Neural progenitor cell (in vitro differentiated cells): ENCODE data around the gene ATG9B. TPM values are rescaled to one million over a fixed set of nuclear protein-coding genes. Genes with fewer than 3 reads are reported as not detected.

Source experiments
- DNase-seq: peaks from one replicate; pipeline ENCODE4 v3.0.0-alpha.2; 2016; ENCODE audit warnings: low spot score
- H2AFZ ChIP-seq: fragments of 200-600 bp; sonication (generic); replicated peaks from 2 replicates; pipeline ENCODE4 v1.6.1; 2016; ENCODE audit warnings: antibody characterized with exemption
- H3F3A ChIP-seq: fragments of 200-600 bp; sonication (generic); 2 replicates; pipeline ENCODE4 v1.6.1; 2016; ENCODE audit warnings: antibody characterized with exemption, low read depth
- H3K27ac ChIP-seq: fragments of 200-600 bp; sonication (generic); 2 replicates; pipeline ENCODE4 v1.5.1; 2016; ENCODE audit warnings: mild to moderate bottlenecking
- H3K27me3 ChIP-seq: fragments of 200-600 bp; sonication (generic); 2 replicates; pipeline ENCODE4 v1.6.1; 2016; ENCODE audit warnings: mild to moderate bottlenecking, moderate library complexity
- H3K36me3 ChIP-seq: fragments of 200-600 bp; sonication (generic); 2 replicates; pipeline ENCODE4 v1.5.1; 2016
- H3K4me1 ChIP-seq: fragments of 200-600 bp; sonication (generic); 2 replicates; pipeline ENCODE4 v1.6.1; 2016; ENCODE audit warnings: mixed run types
- H3K4me2 ChIP-seq: fragments of 200-600 bp; sonication (generic); 2 replicates; pipeline ENCODE4 v1.6.1; 2016
- H3K4me3 ChIP-seq: fragments of 200-600 bp; sonication (generic); 2 replicates; pipeline ENCODE4 v1.5.1; 2016
- H3K79me2 ChIP-seq: fragments of 200-600 bp; sonication (generic); 2 replicates; pipeline ENCODE4 v1.6.1; 2016; ENCODE audit warnings: low read depth
- H3K9ac ChIP-seq: fragments of 200-600 bp; sonication (generic); 2 replicates; pipeline ENCODE4 v1.6.1; 2016
- H3K9me3 ChIP-seq: fragments of 200-600 bp; sonication (generic); 2 replicates; pipeline ENCODE4 v1.5.1; 2016; ENCODE audit warnings: low read depth
- H4K20me1 ChIP-seq: fragments of 200-600 bp; sonication (generic); 2 replicates; pipeline ENCODE4 v1.6.1; 2016; ENCODE audit warnings: low read depth
- H3K27ac Mint-ChIP-seq: 3 replicates; pipeline ENCODE4 v1.8.0; 2021; ENCODE audit warnings: mixed read lengths
- H3K27me3 Mint-ChIP-seq: 2 replicates; pipeline ENCODE4 v1.8.0; 2022; ENCODE audit warnings: low read depth, mild to moderate bottlenecking, inconsistent platforms, moderate library complexity, mixed read lengths; ENCODE audit not compliant: insufficient read depth
- H3K36me3 Mint-ChIP-seq: 3 replicates; pipeline ENCODE4 v1.8.0; 2021; ENCODE audit warnings: mixed read lengths
- H3K4me1 Mint-ChIP-seq: 3 replicates; pipeline ENCODE4 v1.8.0; 2021; ENCODE audit warnings: mixed read lengths
- H3K4me3 Mint-ChIP-seq: 3 replicates; pipeline ENCODE4 v1.8.0; 2021; ENCODE audit warnings: mild to moderate bottlenecking, moderate library complexity, mixed read lengths
- H3K9me3 Mint-ChIP-seq: 3 replicates; pipeline ENCODE4 v1.8.0; 2020; ENCODE audit warnings: mixed read lengths
- EZH2 ChIP-seq: fragments of 200-600 bp; sonication (generic); IDR thresholded peaks from 2 replicates; pipeline ENCODE4 v1.6.1; 2017; ENCODE audit warnings: antibody characterized with exemption, mild to moderate bottlenecking, moderate library complexity
- EZH2phosphoT487 ChIP-seq: fragments of 200-600 bp; sonication (generic); IDR thresholded peaks from 2 replicates; pipeline ENCODE4 v1.6.1; 2017; ENCODE audit warnings: antibody characterized with exemption
- total RNA-seq: library from RNA; depleted of rRNA; stranded (reverse); fragments of >200 nt; gene quantifications from 2 replicates; pipeline ENCODE4 v1.2.3, GENCODE V29; 2015; ENCODE audit warnings: low replicate concordance
- TF ChIP-seq, protein P1 (sequence below): fragments of 200-600 bp; sonication (generic); IDR thresholded peaks from 2 replicates; pipeline ENCODE4 v1.5.1; 2017; ENCODE audit warnings: antibody characterized with exemption, mild to moderate bottlenecking

ATG9B gene
- total RNA-seq, 1 donor from 2014 or later = 0.43 TPM

DNA sequence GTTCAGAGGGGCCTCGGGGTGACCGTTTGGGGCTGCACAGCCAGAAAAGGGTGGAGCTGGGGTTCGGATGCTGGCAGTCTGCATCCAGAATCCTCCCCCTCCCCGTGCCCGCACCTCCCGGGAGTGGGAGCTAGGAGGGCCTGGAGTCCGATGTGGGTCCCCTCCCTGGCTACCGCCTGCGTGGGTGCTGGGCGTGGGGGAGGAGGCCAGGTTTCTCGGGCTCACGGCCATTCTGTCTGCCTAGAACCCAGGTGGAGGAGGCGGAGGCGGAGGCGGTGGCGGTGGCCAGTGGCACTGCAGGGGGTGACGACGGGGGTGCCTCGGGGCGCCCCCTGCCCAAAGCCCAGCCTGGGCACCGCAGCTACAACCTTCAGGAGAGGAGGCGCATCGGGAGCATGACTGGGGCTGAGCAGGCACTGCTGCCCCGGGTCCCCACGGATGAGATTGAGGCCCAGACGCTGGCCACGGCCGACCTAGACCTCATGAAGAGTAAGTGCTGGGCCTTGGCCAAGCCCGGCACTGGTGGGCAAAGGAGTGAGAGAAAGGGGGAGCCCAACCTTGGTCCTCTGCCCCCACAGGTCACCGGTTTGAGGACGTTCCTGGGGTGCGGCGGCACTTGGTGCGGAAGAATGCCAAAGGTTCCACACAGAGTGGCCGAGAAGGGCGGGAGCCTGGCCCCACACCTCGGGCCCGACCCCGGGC, 42.1 kb upstream of the ATG9B start:
- DNase-seq = no peak
- Mint-ChIP-seq H3K4me3 (no peak overlapping the region), H3K27ac (no peak overlapping the region), H3K4me1 (peaks cover 10% of the 10 kb centered on the region), H3K9me3 (no peaks in the 10 kb centered on the region), H3K27me3 (peaks cover 5% of the 10 kb centered on the region), H3K36me3 (peaks cover 8% of the 10 kb centered on the region)
- Histone ChIP-seq H3K9ac (no peak overlapping the region), H2AFZ (no peak overlapping the region), H3K4me2 (no peak overlapping the region), H4K20me1 (peaks cover 39% of the 10 kb centered on the region), H3K79me2 (no peaks in the 10 kb centered on the region), H3F3A (peaks cover 19% of the 10 kb centered on the region), H3K4me3 (no peak overlapping the region), H3K4me1 (peaks cover 15% of the 10 kb centered on the region), H3K9me3 (no peaks in the 10 kb centered on the region), H3K36me3 (no peaks in the 10 kb centered on the region), H3K27me3 (peaks cover 12% of the 10 kb centered on the region), H3K27ac (no peak overlapping the region)
- TF ChIP-seq EZH2 (no peak), EZH2phosphoT487 (no peak)
- TF ChIP-seq, protein P1, sequence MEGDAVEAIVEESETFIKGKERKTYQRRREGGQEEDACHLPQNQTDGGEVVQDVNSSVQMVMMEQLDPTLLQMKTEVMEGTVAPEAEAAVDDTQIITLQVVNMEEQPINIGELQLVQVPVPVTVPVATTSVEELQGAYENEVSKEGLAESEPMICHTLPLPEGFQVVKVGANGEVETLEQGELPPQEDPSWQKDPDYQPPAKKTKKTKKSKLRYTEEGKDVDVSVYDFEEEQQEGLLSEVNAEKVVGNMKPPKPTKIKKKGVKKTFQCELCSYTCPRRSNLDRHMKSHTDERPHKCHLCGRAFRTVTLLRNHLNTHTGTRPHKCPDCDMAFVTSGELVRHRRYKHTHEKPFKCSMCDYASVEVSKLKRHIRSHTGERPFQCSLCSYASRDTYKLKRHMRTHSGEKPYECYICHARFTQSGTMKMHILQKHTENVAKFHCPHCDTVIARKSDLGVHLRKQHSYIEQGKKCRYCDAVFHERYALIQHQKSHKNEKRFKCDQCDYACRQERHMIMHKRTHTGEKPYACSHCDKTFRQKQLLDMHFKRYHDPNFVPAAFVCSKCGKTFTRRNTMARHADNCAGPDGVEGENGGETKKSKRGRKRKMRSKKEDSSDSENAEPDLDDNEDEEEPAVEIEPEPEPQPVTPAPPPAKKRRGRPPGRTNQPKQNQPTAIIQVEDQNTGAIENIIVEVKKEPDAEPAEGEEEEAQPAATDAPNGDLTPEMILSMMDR = no peak

DNA sequence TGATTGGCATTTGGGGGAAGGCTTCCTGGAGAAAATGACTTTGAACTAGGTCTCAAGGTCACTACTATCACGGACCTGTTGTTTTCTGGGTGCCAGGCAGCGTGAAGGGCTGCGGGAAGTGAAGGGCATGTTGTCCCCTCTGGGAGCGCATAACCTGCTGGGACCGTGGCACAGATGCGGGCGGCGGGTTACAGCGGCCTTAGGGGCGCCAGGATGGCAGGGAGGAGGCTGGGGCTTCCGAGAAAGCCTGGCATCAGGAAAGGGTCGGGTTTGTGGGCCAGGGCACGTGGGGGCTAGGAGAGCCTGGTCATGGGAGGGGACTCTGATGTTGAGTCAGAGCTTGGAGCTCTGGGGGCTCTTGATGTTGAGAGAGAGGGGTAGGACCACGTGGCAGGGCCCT, 41.2 kb upstream of the ATG9B start:
- Mint-ChIP-seq H3K27me3 (peaks cover 8% of the 10 kb centered on the region), H3K4me1 (peaks cover 17% of the 10 kb centered on the region), H3K4me3 (peak overlapping the region; percentile 57), H3K36me3 (peaks cover 8% of the 10 kb centered on the region), H3K9me3 (no peaks in the 10 kb centered on the region), H3K27ac (no peak overlapping the region)
- H3F3A ChIP-seq = peaks cover 27% of the 10 kb centered on the region
- H3K4me2 ChIP-seq = no peak overlapping the region
- H3K4me1 ChIP-seq = peaks cover 24% of the 10 kb centered on the region
- no peaks in the 10 kb centered on the region for H3K36me3 ChIP-seq
- H3K9ac ChIP-seq = no peak overlapping the region
- H3K27me3 ChIP-seq = peaks cover 19% of the 10 kb centered on the region
- H3K27ac ChIP-seq = no peak overlapping the region
- no peaks in the 10 kb centered on the region for H3K9me3 ChIP-seq
- TF ChIP-seq EZH2 (no peak), EZH2phosphoT487 (no peak)
- TF ChIP-seq, protein P1 = no peak
- DNase-seq = no peak
- peaks cover 5% of the 10 kb centered on the region for H3K79me2 ChIP-seq
- peaks cover 48% of the 10 kb centered on the region for H4K20me1 ChIP-seq
- H3K4me3 ChIP-seq = no peak overlapping the region
- no peak overlapping the region for H2AFZ ChIP-seq

DNA sequence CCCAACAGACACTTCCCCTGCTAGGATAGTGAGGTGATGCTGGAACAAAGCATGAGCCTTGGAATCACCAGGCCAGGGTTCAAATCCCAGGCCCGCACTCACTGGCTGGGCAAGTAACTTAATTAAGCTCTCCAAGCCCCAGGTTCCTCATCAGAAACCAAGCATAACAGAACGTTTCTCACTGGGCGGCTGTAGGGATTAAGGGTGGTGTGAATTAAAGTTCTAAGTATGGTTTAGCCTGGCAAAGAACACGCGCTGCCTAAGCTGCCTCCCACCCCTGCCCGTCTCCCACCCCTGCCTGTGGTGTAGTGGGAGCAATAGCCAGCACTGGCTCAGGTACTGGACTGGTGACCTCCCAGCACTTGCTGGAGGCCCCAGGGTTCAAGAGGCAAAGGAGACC, 40.7 kb upstream of the ATG9B start:
- no peak overlapping the region for H2AFZ ChIP-seq
- Mint-ChIP-seq H3K4me1 (peaks cover 22% of the 10 kb centered on the region), H3K9me3 (no peaks in the 10 kb centered on the region), H3K36me3 (peaks cover 8% of the 10 kb centered on the region), H3K27ac (no peak overlapping the region), H3K4me3 (no peak overlapping the region), H3K27me3 (peaks cover 9% of the 10 kb centered on the region)
- H3K27me3 ChIP-seq = peaks cover 19% of the 10 kb centered on the region
- no peaks in the 10 kb centered on the region for H3K36me3 ChIP-seq
- no peak for DNase-seq
- no peak overlapping the region for H3K4me2 ChIP-seq
- no peak overlapping the region for H3K4me3 ChIP-seq
- peaks cover 7% of the 10 kb centered on the region for H3K79me2 ChIP-seq
- no peak for TF ChIP-seq EZH2
- TF ChIP-seq, protein P1 = no peak
- no peak for TF ChIP-seq EZH2phosphoT487
- H3F3A ChIP-seq = peaks cover 33% of the 10 kb centered on the region
- peaks cover 51% of the 10 kb centered on the region for H4K20me1 ChIP-seq
- no peaks in the 10 kb centered on the region for H3K9me3 ChIP-seq
- H3K4me1 ChIP-seq = peaks cover 27% of the 10 kb centered on the region
- H3K9ac ChIP-seq = no peak overlapping the region
- H3K27ac ChIP-seq = no peak overlapping the region
